Adrenal gland (tissue), 12 donors: ENCODE measurements around the gene KCNN3. TPM values are rescaled to one million over a fixed set of nuclear protein-coding genes. Genes with fewer than 3 reads are reported as not detected.

Experiments used
- DNase-seq, 7 donors: peaks; one replicate each; pipeline ENCODE4 v3.0.0-alpha.2; 2019 to 2020
- H3K27ac ChIP-seq, 5 donors: fragments of 200-600 bp; sonication (generic) in 4 of 5; 1 replicate in 3 of 5; 2 replicates in 2 of 5; pipeline versions ENCODE4 v1.5.1 to v1.8.0; 2016 to 2020; ENCODE audit warnings: mild to moderate bottlenecking in 1 of 5
- H3K27me3 ChIP-seq: fragments of 200-600 bp; 2 replicates; pipeline ENCODE4 v1.8.0; 2021
- H3K36me3 ChIP-seq, 2 donors: fragments of 200-600 bp; replicated peaks in 1 of 2; 1 replicate in 1 of 2; 2 replicates in 1 of 2; pipeline versions ENCODE4 v1.5.1 to v1.8.0; 2018 to 2022
- H3K4me1 ChIP-seq, 2 donors: fragments of 200-600 bp; replicated peaks in 1 of 2; 1 replicate in 1 of 2; 2 replicates in 1 of 2; pipeline versions ENCODE4 v1.5.1 to v1.8.0; 2018 to 2021
- H3K4me3 ChIP-seq, 4 donors: fragments of 200-600 bp; sonication (generic) in 3 of 4; one replicate each; pipeline ENCODE4 v1.5.1; 2016 to 2018
- H3K9me3 ChIP-seq, 3 donors: fragments of 200-600 bp; sonication (generic) in 1 of 3; replicated peaks in 1 of 3; 1 replicate in 2 of 3; 2 replicates in 1 of 3; pipeline versions ENCODE4 v1.5.1 to v1.8.0; 2016 to 2021
- POLR2A ChIP-seq, 2 donors: fragments of 450-650 bp; IDR thresholded peaks; one replicate each; pipeline ENCODE4 v1.6.1; 2017; ENCODE audit warnings: antibody characterized with exemption in 2 of 2, mild to moderate bottlenecking in 2 of 2, moderate library complexity in 1 of 2
- WGBS, 4 donors: extraction: QIAGEN DNeasy Blood & Tissue Kit in 2 of 4; methylation state at CpG; one replicate each; pipeline versions ENCODE4 v1.1.5 to v1.1.7; 2013 to 2017; 5-methylcytosine and 5-hydroxymethylcytosine counted together
- intact Hi-C, 2 donors: fragments of 100-400 bp; cut with DNase I; formaldehyde crosslinking; loops; one replicate each; pipeline versions ENCODE4 v1.14.1 to v1.15.0; 2022 to 2023
- polyA plus RNA-seq, 3 donors: library from polyadenylated mRNA; stranded (reverse); fragments of 200-250 nt in 2 of 3; fragments of 350-450 nt in 1 of 3; fragmentation: Illumina TruSeq in 1 of 3; extraction: RNeasy Lipid Tissue Mini Kit (QIAGEN cat#74804) in 1 of 3; gene quantifications; one replicate each; pipeline ENCODE4 v1.2.3, GENCODE V29; 2013 to 2014
- total RNA-seq, 9 donors: library from RNA; depleted of rRNA in 4 of 9; stranded (reverse); fragments of >200 nt in 4 of 9; fragments of 120-200 nt in 1 of 9; fragmentation: NEBNext Ultra II Directional in 1 of 9; extraction: Animal tissue kit (Norgen Biotek cat#: 25700) in 1 of 9; gene quantifications; one replicate each; pipeline versions ENCODE4 v1.1.0 to v1.2.4, GENCODE V29; 2013 to 2023
- TF ChIP-seq, protein P1 (sequence below), 6 experiments: fragments of 450-650 bp in 4 of 6; fragments of 200-600 bp in 2 of 6; sonication (generic) in 1 of 6; IDR thresholded peaks; 1 replicate in 5 of 6; 2 replicates in 1 of 6; pipeline versions ENCODE4 v1.5.1 to v1.8.0; 2016 to 2021; ENCODE audit warnings: antibody characterized with exemption in 6 of 6, mild to moderate bottlenecking in 2 of 6, moderate library complexity in 1 of 6
- donor health status: healthy with polysubstance abuse.
- donor health status: Bipolar disorder and iron deficiency.
- donor health status: DM: yes; HTN: yes; CAD: no.
- donor health status: DM: no; HTN: no; CAD: no.
- donor health status: DM: no; HTN: no; CAD: no.
- donor health status: DM: yes; HTN: yes; CAD: no.

Gene KCNN3
- total and polyA plus RNA-seq, 12 donors = 0.17 to 2.3 (median 0.97) TPM

DNA sequence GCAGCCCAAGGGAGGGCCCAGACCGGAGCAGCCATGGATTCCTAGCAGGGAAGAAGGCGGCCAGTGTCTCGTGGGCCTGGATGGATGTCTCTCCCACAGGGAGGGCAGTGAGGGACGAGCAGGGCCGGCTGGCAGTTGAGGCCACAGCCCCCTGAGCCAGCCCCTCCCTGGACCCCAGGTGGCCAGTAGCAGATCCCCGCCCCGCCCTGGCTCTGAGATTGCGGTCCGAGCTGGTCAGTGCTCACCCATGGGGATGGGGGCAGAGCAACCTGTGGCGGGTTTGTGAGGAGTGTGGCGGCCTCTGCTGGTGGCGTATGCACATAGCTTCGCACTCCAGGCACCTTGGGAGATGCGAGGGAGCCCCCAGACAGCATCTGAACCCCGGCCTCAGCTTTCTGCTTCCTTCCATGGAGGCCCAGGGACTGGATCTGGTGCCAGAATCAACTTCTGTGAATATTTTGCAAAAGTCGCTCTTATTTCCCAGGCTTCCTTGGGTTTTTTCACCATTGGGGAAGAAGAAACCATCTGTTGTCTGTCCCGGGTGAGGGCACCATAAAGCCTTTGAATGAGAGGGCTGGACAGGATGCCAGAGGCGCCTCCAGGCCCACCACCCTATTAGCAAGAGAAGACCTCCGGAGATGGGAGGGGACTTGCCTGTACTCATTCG, 8.4 kb upstream of the KCNN3 start:
- Histone ChIP-seq H3K4me3 (no peak overlapping the region), H3K36me3 (no peaks in the 10 kb centered on the region), H3K27me3 (no peaks in the 10 kb centered on the region), H3K4me1 (no peaks in the 10 kb centered on the region), H3K9me3 (no peaks in the 10 kb centered on the region), H3K27ac (no peak overlapping the region)
- intact Hi-C loops = loop anchor here (5.0 to 10.0 kb wide), 3 partner anchors 211 to 404 kb away; no protein-coding TSS in a partner anchor
- WGBS, 4 donors = 19 to 34% (median 23%) methylated on average over 17 to 20 of the region's 20 CpGs
- DNase-seq = peak; percentile 70 to 93 (median 81)
- no peak for TF ChIP-seq POLR2A (IDR thresholded peaks at IDR 0.05)
- TF ChIP-seq, protein P1, sequence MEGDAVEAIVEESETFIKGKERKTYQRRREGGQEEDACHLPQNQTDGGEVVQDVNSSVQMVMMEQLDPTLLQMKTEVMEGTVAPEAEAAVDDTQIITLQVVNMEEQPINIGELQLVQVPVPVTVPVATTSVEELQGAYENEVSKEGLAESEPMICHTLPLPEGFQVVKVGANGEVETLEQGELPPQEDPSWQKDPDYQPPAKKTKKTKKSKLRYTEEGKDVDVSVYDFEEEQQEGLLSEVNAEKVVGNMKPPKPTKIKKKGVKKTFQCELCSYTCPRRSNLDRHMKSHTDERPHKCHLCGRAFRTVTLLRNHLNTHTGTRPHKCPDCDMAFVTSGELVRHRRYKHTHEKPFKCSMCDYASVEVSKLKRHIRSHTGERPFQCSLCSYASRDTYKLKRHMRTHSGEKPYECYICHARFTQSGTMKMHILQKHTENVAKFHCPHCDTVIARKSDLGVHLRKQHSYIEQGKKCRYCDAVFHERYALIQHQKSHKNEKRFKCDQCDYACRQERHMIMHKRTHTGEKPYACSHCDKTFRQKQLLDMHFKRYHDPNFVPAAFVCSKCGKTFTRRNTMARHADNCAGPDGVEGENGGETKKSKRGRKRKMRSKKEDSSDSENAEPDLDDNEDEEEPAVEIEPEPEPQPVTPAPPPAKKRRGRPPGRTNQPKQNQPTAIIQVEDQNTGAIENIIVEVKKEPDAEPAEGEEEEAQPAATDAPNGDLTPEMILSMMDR (IDR thresholded peaks at IDR 0.05) = peak; percentile 77 to 92 (median 83)

DNA sequence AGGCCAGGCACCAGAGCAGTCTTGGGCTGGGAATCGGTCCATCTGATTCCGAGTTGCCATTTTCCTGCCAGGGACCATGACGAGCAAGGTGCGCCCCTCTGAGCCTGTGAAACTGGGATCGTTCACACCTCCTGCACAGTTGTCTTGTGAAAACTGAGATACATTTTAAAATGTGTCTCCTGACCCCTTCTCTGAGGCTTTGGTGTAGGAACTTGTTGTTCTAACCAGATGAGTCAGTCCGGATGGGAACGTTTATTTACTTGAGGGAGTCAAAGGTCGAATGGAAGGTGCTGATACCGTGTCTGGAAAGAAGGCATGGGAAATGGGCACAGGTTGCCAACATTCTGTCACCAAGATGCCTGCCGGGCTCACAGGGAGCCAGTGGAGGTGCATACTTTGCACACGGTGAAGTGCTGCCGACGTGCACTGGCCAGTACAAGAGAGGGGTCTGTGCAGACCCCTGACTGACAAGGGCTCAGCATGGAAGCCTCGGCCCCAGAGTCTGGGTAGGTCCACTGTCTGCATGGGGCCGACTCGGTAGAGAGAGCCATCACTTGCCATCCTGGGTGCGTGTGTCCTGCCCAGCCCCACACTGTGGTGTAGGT, 7.4 kb upstream of the KCNN3 start:
- no peaks in the 10 kb centered on the region for H3K27me3 ChIP-seq
- H3K4me1 ChIP-seq = no peaks in the 10 kb centered on the region
- no peaks in the 10 kb centered on the region for H3K9me3 ChIP-seq
- WGBS, 4 donors = 65 to 75% (median 70%) methylated on average over 17 of the region's 17 CpGs
- intact Hi-C loops = loop anchor here (5.0 to 10.0 kb wide), 3 partner anchors 210 to 403 kb away; no protein-coding TSS in a partner anchor
- H3K36me3 ChIP-seq = no peaks in the 10 kb centered on the region
- no peak overlapping the region for H3K27ac ChIP-seq
- no peak for TF ChIP-seq POLR2A (IDR thresholded peaks at IDR 0.05)
- TF ChIP-seq, protein P1 (IDR thresholded peaks at IDR 0.05) = no peak
- no peak for DNase-seq
- no peak overlapping the region for H3K4me3 ChIP-seq

DNA sequence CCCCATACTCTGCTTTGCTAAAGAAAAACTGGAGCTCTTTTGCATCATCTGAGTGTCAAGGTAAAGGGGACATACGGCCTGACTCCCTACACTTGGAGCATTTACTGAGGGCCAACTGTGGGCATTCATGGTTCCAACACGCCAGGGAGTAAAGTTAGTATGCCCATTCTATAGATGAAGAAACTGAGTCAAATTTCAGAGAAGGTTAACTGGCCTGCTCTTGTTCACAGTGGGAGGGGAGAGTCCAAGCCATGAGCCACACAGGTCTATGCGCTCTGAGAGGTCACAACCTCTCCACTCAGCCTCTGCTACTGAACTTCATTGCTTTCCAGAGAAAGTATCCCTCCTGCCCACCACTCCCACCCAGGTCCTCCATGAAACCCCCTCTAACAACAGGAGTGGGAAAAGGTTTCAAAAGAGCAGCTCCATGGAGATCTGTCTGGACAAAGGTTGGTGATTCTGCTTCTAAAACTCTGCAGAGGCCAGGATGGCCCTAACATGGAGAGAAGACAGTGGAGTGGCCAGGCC, 6.8 kb upstream of the KCNN3 start:
- DNase-seq = no peak
- Histone ChIP-seq H3K36me3 (no peaks in the 10 kb centered on the region), H3K4me1 (no peaks in the 10 kb centered on the region), H3K4me3 (no peak overlapping the region), H3K9me3 (no peaks in the 10 kb centered on the region), H3K27ac (no peak overlapping the region), H3K27me3 (no peaks in the 10 kb centered on the region)
- 50 to 66% (median 61%) methylated on average over 3 of the region's 3 CpGs for WGBS, 4 donors
- intact Hi-C loops = loop anchor here (5.0 to 10.0 kb wide), 3 partner anchors 210 to 402 kb away; no protein-coding TSS in a partner anchor
- TF ChIP-seq, protein P1 (IDR thresholded peaks at IDR 0.05) = no peak

DNA sequence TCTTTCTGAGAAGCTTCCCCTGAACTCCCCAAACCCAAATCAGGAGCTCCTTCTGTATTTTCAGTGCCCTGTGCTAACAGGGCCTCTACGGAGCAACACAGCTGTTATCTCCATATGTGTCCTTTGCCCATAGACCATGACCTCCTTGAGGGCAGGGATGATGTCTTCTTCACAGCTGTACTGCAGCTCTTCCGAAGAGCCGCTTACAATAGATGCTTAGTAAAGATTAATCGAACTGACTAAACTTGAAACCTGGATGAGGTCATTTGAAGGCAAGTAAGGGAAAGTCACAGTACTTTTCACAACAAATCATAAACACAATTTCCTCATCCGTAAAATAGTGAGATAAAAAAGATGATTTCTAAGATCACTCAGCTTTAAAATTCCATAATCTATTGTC, 4.4 kb upstream of the KCNN3 start:
- no peak overlapping the region for H3K4me3 ChIP-seq
- no peak for TF ChIP-seq POLR2A (IDR thresholded peaks at IDR 0.05)
- TF ChIP-seq, protein P1 (IDR thresholded peaks at IDR 0.05) = no peak
- no peaks in the 10 kb centered on the region for H3K27me3 ChIP-seq
- H3K27ac ChIP-seq = no peak overlapping the region
- no peak for DNase-seq
- no peaks in the 10 kb centered on the region for H3K36me3 ChIP-seq
- no peaks in the 10 kb centered on the region for H3K9me3 ChIP-seq
- intact Hi-C loops = loop anchor here (5.0 to 10.0 kb wide), 2 partner anchors 302 to 400 kb away; no protein-coding TSS in a partner anchor
- peaks cover 0 to 11% of the 10 kb centered on the region in 2 donors for H3K4me1 ChIP-seq
- WGBS, 4 donors = 78 to 87% (median 84%) methylated on average over 5 of the region's 5 CpGs
